HG02588 (cell line): ENCODE data around the gene PPP5C.
"Not testable (repeated sequence)": the region's sequence is repeated elsewhere in the genome, so short reads cannot be mapped to it uniquely, and the experiment has no call there.

Experiments
- ATAC-seq: cut with Tn5 transposase; IDR thresholded peaks from one replicate; pipeline ENCODE4 v1.9.1; 2021; ENCODE audit warnings: mild to moderate bottlenecking, moderate library complexity; ENCODE audit not compliant: unreplicated experiment

Gene PPP5C

DNA sequence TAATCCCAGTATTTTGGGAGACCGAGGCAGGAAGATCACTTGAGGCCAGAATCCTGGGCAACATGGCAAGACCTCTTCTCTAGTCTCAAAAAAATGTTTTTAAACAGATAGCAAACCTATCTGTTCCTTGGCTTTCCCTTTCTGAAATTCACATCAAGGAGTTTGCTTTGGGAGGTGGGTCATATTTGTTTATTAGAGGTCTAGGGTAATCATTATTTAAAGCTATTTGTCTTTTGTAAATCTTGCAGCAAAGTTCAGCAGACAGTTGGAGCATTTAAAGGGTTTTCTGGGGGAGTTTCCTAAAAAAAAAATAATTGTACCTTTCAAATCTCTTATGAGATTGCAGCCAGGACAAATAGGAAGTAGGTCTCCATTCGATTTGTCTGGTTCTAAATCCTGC, 17.5 kb downstream of the PPP5C start:
- ATAC-seq: no peak

DNA sequence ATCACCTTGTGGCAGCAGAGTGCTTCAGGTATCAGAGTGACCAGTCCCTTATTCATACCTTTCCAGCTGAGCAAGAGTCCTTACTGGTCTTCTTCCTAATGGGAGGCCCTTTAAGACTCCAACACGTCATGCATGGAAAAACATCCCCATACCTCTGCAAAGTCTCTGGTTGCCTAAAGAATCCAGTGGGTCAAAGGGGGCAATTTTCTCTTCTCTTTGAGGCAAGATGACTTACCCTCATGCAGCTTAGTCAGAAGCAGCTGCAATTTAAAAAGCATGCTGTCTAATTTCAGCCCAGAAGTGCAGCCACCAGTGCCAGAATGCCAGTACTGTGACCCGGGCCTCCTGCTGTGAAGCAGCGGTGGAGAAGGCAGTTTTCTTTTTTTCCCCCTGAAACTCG, 18.7 kb downstream of the PPP5C start:
- ATAC-seq: no peak

DNA sequence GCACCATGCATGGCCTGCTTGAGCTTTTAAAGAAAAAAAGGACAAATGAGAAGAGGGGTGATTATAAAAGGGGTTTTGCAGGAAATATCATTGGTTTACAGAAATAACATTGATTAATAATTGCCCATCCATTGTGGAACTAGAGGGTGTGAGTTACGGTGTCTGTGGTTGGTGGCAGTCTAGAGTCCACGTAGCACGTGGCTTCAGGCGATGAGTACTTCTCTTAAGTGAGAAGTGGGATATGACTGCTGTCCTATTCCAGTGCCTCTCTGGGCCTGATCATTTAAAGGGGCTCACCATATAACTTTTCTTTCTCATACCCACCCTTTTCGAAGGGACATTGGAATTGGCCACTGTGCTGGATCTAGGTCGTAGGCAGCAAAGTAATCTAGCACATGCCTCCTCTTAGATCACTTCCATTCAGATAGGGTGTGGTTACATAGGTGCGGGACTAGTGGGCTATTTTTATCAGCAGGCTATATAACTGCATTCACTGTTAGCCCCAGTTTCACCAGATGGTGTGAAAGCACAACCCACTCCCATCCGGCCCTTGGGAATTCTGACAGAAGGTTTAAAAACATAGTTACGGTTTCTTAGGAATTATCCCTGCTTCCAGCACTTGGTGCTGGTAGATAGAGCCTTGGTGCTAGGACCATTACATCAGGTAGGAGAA, 19.9 kb downstream of the PPP5C start:
- ATAC-seq: no peak

- ATAC-seq: no peak
Observed at GRCh38 chr19:46367426-46367825, 20.5 kb downstream of the PPP5C start.

GRCh38 chr19:46368116-46368515, 21.2 kb downstream of the PPP5C start:
- ATAC-seq: no peak

- no peak for ATAC-seq
Observed at GRCh38 chr19:46369817-46370216, 22.9 kb downstream of the PPP5C start.

- ATAC-seq: no peak
Observed at GRCh38 chr19:46371371-46371901, 24.5 kb downstream of the PPP5C start.

DNA sequence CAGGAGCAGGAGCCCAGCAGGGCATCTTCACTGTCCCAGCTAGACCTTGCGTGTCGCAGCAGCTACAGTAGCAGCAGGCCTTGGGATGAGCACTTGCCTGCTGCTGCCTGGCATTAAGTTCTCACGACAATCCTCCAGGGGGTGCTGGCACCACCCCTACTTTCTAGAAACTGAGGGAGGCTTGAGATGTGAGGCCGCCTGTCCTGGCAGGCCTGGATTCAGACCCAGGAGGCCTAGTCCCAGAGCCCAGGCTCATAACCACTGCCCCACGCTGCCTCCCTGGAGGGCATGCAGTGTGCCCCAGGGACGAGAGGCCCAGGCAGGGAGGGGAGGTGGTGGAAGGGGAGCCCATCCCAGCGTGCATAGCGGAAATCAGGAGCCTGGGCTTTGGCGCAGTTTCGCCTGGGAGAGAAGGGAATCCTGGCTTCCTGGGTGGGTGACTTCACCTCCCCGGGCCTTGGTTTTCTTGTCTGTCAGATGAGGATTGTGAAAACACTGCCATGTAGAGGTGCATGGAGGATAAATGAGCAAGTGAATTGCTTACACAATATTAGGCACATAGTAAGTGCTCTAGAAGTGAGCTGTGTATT, 26.1 kb downstream of the PPP5C start:
- no peak for ATAC-seq

DNA sequence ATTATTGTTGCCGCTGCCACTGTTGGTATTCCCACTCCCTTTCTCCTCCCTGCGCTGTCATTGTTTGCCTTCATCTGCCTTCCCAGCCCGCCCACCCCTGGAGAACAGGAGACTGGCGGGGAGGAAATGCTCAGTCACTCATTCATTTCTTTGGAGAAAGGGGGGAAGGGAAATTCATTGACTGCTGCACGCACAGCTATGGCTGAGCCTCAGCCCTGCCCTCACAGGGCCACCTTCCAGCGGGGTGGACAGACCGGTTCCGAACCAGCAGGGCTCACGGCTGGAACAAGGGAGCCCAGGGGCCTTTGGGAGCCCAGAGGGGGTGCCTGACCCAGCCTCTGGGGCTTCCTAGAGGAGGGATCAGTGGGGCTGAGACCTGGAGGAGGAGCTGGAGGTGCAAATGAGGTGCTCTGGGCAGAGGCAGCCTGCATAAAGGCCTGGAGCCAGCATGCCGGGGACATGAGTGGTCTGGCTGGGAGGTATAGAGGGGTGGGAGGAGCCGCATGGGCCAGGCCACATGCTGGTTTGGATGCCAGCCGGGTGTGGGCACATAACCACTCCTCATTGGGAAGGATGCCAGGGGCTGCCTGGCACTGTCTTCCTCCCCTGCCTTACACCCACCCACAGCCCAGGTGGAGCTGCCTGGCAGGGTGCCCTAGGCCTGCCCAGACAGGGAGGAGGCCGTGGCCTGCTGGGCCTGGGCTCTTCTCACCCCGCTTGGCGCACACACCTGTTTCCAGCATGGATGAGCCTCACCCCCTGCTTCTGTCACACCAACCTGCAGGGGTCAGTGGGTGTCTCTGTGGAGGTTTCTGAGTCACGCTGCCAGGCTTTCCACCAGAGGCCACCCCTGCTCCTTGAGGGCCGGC, 26.8 kb downstream of the PPP5C start:
- no peak for ATAC-seq

DNA sequence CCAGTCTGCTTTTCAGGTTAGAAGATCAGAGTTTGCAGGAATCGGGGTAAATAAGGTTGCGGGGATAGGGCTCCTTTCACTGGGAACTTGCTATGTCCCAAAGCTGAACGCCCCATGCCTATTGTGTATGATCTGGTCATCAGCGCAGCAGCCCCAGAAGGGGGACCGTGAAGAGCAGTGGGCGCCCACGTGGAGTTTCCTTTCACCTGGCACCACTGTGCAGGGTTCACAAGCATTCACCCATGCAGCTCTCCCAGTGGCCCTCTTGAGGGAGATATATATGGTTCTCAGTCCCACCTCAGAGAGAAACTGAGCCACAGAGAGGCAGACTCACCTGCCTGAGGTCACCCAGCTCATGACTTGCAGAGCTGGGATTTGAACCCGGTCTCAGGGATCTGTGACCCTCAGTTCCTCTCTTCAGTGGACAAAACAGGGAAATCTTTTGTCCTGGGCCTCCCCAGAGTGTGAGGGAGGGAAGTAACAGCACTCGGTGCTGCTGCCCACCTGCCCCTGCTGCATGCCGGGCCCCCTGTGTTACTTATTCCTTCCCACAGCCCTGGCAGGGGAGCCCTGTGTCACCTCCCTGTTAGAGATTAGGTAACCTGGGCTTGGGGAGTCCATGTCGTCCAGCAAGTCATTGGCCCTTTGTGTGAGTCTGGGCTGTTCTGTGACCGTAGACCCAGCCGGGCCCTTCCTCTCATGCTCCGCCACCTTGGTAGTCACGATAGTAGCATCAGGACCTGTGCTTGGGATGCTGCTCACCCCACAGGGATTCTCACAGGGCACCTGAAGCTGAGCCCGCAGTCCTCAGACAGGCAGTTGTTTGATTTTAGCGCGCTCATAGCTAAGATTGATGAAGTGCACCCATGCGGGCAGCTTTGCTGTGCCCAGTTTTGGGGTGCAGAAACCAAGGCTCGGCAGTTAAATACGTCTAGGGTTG, 27.9 kb downstream of the PPP5C start:
- no peak for ATAC-seq

DNA sequence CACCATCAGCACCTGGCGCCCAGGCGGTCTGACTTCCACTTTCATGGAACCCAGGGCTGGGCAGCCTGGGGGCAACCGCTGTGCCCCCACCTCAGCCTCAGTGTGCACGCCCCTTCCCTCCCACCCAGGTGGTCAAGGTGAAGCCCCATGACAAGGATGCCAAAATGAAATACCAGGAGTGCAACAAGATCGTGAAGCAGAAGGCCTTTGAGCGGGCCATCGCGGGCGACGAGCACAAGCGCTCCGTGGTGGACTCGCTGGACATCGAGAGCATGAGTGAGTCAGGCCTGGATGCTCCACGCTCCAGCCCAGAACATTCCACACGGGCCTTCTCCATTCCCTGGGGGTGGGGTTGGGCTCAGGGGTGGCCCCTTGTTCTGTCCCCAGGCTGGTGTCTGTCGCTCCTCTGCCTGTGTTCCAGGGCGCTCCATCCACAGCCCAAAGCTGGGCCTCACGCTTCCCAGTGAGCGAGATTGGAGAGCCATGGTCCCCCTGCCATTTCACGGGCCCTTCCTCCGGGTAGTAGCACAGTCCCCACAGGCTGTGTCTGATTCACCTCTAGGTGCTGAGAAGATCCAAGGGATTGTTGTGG, 28.7 kb downstream of the PPP5C start:
- not testable (repeated sequence) for ATAC-seq

DNA sequence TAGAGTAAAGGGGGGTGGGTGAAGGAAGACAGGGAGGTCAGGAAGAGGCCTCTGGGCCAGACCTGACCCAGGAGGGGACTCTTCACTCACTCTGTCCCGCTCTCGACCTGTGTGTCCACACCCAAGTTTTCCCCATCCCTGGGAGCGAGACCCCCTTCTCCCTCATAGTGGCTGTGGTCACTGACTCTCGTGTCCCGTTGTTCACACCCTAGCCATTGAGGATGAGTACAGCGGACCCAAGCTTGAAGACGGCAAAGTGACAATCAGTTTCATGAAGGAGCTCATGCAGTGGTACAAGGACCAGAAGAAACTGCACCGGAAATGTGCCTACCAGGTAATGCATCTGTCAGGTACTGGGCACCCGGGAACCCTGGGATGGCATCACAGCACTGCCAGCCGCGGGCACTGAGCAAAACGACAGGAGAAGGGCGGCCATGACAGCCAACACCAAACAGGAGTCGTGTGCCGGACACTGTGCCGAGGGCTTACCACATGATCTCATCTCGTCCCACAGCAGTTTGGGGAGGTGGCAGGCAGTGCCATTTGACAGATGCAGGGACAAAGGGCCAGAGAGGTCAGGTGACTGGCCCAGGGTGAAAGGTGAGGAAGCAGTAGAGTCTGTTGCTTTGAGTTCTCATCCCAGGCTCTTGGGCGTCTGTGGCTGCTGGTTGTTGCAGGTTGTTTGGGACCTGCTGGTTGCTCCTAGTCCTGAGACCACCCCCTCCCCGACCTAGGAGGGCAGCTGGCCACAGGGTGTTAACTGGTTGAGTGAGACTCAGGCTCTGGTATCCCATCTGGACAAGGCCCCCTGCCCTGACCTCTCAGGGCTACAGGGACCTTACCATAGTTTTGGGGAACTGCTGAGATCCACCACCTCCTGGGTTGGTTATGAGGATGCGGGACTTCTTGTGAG, 29.6 kb downstream of the PPP5C start:
- ATAC-seq: no peak

- ATAC-seq: no peak
Observed at GRCh38 chr19:46378268-46378667, 31.4 kb downstream of the PPP5C start.

GRCh38 chr19:46380690-46381089, 33.8 kb downstream of the PPP5C start:
- ATAC-seq: no peak

DNA sequence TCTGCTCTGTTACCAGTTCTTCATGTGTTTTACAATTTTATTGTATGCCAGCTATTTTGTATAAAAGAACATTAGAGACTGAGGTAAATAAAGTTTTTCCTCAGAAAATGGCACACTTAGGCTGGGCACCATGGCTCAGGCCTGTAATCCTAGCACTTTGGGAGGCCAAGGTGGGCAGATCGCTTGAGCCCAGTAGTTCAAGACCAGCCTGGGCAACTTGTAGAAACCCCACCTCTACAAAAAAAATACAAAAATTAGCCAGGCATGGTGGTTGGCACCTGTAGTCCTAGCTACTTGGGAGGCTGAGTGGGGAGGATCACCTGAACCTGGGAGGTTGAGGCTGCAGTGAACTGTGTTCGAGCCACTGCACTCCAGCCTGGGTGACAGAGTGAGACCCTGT, 34.5 kb downstream of the PPP5C start:
- ATAC-seq: no peak

- no peak for ATAC-seq
Observed at GRCh38 chr19:46381756-46382345, 35.0 kb downstream of the PPP5C start.

GRCh38 chr19:46383171-46383815, 36.4 kb downstream of the PPP5C start:
- no peak for ATAC-seq

DNA sequence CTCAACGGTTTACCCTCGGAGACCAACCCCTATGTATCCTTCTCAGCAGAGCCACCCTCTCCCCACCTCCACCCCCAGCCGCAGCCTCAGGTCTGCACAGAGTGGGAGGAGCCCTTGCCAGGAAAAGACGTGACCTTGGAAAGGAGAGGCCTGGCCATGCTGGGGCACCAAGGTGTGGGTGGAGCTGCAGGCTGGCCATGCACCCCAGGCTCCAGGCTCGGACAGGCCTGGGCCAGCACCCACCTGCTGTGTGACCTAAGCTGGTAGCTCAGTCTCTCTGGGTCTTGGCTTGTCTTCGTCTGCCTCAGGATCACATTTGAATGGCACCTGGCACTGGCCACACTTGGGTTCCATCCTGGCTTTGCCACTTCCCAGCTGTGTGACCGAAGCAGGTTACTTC, 37.0 kb downstream of the PPP5C start:
- no peak for ATAC-seq
